Activated T-cell treated with anti-CD3 and anti-CD28 coated beads, Interleukin-2, amount 50 U/mL, for 72 hours (primary cell): Measurements from ENCODE around the gene TMCO5A. TPM values are rescaled to one million over a fixed set of nuclear protein-coding genes. Genes with fewer than 3 reads are reported as not detected.
A peak's percentile ranks its signal among the peaks of the same experiment; 100 is the strongest.

ENCODE experiments used
- ATAC-seq, 2 donors: fragments of 150-1000 bp; cut with Tn5 transposase; replicated peaks in 1 of 2; 2 replicates each; pipeline ENCODE4 v1.10.0; 2021; ENCODE audit warnings: moderate library complexity in 2 of 2, mild to moderate bottlenecking in 1 of 2
- DNase-seq, 2 donors: peaks; one replicate each; pipeline ENCODE4 v3.0.0; 2021 to 2022; ENCODE audit warnings: mixed read lengths in 1 of 2
- H3K27ac Mint-ChIP-seq: one replicate; pipeline ENCODE4 v1.8.0; 2022; ENCODE audit warnings: mild to moderate bottlenecking, moderate library complexity, mixed read lengths
- H3K27me3 Mint-ChIP-seq: one replicate; pipeline ENCODE4 v1.8.0; 2022; ENCODE audit warnings: low read depth, mixed read lengths
- H3K36me3 Mint-ChIP-seq, 2 donors: one replicate each; pipeline ENCODE4 v1.8.0; 2022; ENCODE audit warnings: mixed read lengths in 2 of 2, mild to moderate bottlenecking in 1 of 2; ENCODE audit not compliant: insufficient read depth in 2 of 2
- H3K4me1 Mint-ChIP-seq: one replicate; pipeline ENCODE4 v1.8.0; 2022; ENCODE audit warnings: low read depth, mixed read lengths
- H3K4me3 Mint-ChIP-seq, 2 donors: one replicate each; pipeline ENCODE4 v1.8.0; 2022; ENCODE audit warnings: mild to moderate bottlenecking in 2 of 2, mixed read lengths in 2 of 2, moderate library complexity in 2 of 2
- H3K9me3 Mint-ChIP-seq, 2 donors: one replicate each; pipeline ENCODE4 v1.8.0; 2022; ENCODE audit warnings: mixed read lengths in 2 of 2
- total RNA-seq, 2 donors: library from RNA; stranded (reverse); gene quantifications; one replicate each; pipeline ENCODE4 v1.2.3, GENCODE V29; 2022

The TMCO5A gene
- total RNA-seq = not detected

DNA sequence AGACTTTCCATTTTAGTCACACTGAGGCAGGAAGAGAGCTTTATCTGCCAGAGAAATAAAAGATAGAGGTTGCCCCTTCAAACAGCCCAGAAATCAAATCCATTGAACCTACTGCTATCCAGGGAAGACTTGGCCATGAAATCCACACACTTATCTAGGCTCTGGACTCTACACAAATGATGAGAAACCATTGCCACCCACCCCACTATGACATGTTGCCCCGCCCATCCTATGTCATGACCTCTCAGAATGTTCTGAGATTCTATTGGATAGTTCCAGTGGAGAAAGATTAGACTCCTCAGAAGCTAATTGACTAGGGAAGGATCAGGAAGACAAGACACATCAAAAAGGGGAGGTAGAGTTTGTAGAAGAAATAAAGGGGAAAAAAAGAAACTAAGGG is at the start of gene TMCO5A:
TMCO5A (plus strand) TSS at position 301 of the 400 bp plus-strand sequence. CDS start 1,684 bp downstream, outside the sequence.
- peaks cover 11% of the 10 kb centered on the region for H3K27me3 Mint-ChIP-seq
- H3K27ac Mint-ChIP-seq = no peak within 1 kb of the TSS
- peaks cover 0 to 5% of the 10 kb centered on the region in 2 donors for H3K9me3 Mint-ChIP-seq
- H3K4me1 Mint-ChIP-seq = no peaks in the 10 kb centered on the region
- H3K4me3 Mint-ChIP-seq = no peak within 1 kb of the TSS
- no peak for ATAC-seq
- no peaks in the 10 kb centered on the region for H3K36me3 Mint-ChIP-seq
- DNase-seq = no peak

DNA sequence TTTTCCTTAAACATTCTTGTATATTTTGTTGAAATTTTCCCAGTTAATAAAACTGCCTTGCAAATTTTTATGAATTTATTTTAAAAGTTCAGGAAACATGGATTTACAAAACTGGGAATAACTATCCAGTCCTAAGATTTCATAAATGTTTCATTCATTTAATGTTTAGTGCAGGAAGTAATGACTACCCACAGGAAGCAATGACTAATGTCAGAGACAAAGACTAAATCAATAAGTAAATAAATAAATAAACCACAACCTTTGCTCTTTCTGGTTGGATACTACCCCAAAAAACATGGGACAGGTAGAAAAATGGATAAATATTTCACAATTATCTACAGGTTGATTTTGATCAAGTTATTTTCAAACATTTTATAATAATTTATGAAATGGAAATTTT is 48.8 kb upstream of the TMCO5A start:
- H3K4me3 Mint-ChIP-seq = no peak overlapping the region
- DNase-seq (no peak), ATAC-seq (no peak)
- no peak overlapping the region for H3K27ac Mint-ChIP-seq
- H3K9me3 Mint-ChIP-seq = no peaks in the 10 kb centered on the region
- no peaks in the 10 kb centered on the region for H3K4me1 Mint-ChIP-seq
- H3K36me3 Mint-ChIP-seq = no peaks in the 10 kb centered on the region
- peaks cover 24% of the 10 kb centered on the region for H3K27me3 Mint-ChIP-seq

DNA sequence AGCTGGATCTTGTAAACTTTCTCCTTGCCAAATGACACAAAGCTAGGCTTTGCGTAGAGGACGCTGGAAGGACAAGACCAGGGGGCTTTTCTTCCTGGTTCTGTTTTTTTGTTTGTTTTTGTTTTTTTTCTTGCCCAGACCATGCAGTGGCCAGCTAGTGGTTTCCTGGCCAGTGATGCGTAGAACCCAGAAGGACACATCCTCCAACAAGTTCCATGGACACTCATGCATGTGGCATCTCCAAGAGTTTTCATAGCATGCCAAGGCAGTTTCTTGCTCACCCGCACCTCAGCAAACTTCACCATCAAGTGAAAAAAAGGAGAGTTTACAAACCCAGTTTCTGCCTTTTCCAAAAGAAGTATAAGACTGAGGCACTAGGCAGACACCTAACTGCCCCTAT is 46.1 kb upstream of the TMCO5A start:
- Mint-ChIP-seq H3K4me3 (no peak overlapping the region), H3K4me1 (no peaks in the 10 kb centered on the region), H3K9me3 (no peaks in the 10 kb centered on the region), H3K27me3 (peaks cover 22% of the 10 kb centered on the region), H3K36me3 (no peaks in the 10 kb centered on the region), H3K27ac (no peak overlapping the region)
- no peak for ATAC-seq
- no peak for DNase-seq

DNA sequence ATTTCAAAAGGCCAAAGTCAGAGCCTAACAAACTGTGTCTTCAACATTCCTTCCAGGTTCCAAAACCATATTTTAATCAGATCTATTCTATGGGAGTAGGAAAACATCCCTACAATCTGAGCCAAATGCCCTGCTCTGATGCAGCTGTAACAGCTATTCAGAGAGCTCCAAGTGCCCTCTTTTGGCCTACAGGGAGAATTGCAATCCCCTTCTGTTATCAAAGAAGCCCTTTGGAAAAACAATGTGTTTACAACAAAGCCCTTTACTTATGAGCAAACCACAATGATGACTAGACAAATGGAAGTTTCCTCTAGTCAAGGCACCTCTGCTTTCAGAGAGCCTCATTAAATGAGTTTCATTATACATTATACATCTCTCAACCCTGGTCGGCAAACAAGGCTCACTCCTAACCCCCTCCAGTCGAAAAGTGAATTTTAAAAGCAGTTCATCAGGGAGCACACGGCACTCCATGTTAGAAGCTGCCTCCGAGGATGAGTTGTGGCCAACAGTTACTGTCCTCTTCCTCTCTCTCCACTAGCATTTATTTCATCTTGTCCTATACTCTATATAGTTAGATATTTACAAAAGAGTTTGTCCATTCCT is 42.6 kb upstream of the TMCO5A start:
- no peaks in the 10 kb centered on the region for H3K36me3 Mint-ChIP-seq
- peak; percentile 42 to 44 for ATAC-seq

DNA sequence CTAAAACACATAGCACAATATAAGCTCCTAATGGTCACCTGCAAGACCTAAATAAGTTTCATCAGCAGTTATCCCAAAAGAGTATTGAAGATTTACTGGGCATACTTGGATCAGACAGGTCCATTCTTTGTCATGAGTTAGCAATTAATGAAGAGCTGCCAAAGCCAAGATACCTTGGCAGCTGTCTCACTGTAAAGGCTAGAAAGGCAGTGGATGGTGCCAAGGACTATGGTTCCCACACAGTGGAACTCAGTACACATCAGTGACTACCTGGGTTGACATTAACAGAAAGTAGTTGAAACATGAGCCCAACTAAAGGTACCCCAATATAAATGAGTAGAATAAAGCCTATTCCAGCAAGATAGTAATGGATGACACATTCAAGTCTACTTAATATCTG is 41.1 kb upstream of the TMCO5A start:
- Mint-ChIP-seq H3K27ac (no peak overlapping the region), H3K36me3 (no peaks in the 10 kb centered on the region), H3K9me3 (no peaks in the 10 kb centered on the region), H3K27me3 (peaks cover 6% of the 10 kb centered on the region), H3K4me3 (no peak overlapping the region), H3K4me1 (no peaks in the 10 kb centered on the region)
- ATAC-seq (no peak), DNase-seq (no peak)

More for the DNA sequence above, 42.6 kb upstream of the TMCO5A start:
- Mint-ChIP-seq H3K4me1 (no peaks in the 10 kb centered on the region), H3K27me3 (peaks cover 6% of the 10 kb centered on the region), H3K9me3 (no peaks in the 10 kb centered on the region), H3K27ac (no peak overlapping the region), H3K4me3 (no peak overlapping the region)
- no peak for DNase-seq

DNA sequence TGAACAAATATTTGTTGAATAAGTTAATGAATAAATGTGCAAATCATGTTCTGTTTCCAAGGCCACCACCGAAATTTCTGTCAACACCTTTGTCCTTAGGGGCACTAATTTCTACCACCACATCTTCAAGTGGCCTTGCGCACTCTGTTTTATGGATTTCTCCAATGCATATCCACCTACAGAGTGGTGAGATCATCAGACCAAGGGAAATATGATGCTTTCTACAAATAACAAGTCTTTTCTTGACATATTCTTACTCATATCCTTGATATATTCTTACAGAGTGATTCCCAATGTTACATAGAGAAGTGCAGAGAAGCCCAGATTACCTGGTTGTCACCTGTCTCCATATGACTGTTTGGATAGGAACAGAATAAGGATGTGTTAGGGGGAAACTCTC is 36.1 kb upstream of the TMCO5A start:
- ATAC-seq (no peak), DNase-seq (no peak)
- Mint-ChIP-seq H3K27ac (no peak overlapping the region), H3K4me3 (no peak overlapping the region), H3K27me3 (no peaks in the 10 kb centered on the region), H3K36me3 (no peaks in the 10 kb centered on the region), H3K4me1 (no peaks in the 10 kb centered on the region), H3K9me3 (no peaks in the 10 kb centered on the region)

DNA sequence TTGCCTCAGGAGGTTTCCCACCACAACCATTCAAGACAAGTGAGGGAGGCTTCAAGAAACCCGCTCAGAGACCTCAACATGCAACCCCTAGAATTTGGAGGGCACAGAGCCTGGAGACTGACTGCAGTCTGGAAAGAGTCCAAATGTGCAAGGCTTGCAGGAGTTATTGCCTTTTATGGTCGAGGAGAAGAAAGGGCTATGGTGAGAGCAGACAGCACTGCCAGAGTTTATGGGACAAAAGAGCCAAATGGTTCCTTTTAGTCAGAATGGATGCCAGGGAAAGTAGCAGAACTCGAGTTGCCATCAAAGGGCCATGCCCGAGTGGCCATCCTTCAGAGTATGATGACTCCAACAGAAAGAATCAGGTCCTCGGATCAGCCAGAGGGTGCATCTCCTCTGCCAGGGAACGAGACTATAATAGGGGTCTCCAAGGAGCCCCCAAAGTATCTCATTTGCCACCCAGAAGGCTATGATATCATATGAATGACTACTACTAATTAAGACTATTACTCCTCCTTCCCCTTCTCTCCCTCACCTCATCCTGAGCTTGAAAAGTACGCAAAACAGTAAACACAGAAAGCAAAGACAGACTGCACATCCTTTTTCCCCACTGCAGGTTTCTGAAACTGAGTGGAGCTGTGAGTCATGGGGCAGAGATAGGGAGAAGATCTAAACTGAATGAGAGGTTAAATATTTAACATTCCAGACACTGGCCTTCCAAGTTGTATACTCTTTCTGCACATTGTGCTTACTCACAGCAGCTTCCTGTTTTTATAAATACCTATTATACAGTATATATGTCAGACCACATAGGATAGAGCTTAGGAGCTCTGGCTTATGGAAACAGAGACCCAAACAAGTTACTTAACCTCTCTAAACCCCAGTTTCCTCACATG is 33.9 kb upstream of the TMCO5A start:
- H3K4me3 Mint-ChIP-seq = no peak overlapping the region
- no peaks in the 10 kb centered on the region for H3K27me3 Mint-ChIP-seq
- H3K36me3 Mint-ChIP-seq = no peaks in the 10 kb centered on the region
- no peaks in the 10 kb centered on the region for H3K4me1 Mint-ChIP-seq
- H3K9me3 Mint-ChIP-seq = no peaks in the 10 kb centered on the region
- H3K27ac Mint-ChIP-seq = no peak overlapping the region
- ATAC-seq (no peak), DNase-seq (no peak)

DNA sequence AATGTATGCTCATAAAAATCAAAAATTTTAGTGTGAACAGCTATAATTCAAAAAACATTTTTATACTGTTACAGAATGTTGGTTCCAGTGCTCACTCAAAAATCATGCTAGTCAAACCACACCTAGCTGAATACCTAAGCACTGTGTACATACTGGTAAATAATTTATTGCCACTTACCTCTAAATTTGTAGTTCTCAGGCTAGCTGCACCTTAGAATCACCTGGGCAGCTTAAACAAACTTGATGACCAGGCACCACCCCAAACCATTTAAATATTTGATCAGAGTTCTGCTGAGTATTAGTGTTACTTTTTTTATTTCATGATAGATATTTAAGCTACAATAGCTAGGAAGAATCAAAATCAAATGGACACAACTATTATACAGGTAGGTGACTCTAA is 32.3 kb upstream of the TMCO5A start:
- Mint-ChIP-seq H3K4me1 (peaks cover 3% of the 10 kb centered on the region), H3K27me3 (no peaks in the 10 kb centered on the region), H3K36me3 (no peaks in the 10 kb centered on the region), H3K27ac (no peak overlapping the region), H3K4me3 (no peak overlapping the region), H3K9me3 (no peaks in the 10 kb centered on the region)
- ATAC-seq (no peak), DNase-seq (no peak)

DNA sequence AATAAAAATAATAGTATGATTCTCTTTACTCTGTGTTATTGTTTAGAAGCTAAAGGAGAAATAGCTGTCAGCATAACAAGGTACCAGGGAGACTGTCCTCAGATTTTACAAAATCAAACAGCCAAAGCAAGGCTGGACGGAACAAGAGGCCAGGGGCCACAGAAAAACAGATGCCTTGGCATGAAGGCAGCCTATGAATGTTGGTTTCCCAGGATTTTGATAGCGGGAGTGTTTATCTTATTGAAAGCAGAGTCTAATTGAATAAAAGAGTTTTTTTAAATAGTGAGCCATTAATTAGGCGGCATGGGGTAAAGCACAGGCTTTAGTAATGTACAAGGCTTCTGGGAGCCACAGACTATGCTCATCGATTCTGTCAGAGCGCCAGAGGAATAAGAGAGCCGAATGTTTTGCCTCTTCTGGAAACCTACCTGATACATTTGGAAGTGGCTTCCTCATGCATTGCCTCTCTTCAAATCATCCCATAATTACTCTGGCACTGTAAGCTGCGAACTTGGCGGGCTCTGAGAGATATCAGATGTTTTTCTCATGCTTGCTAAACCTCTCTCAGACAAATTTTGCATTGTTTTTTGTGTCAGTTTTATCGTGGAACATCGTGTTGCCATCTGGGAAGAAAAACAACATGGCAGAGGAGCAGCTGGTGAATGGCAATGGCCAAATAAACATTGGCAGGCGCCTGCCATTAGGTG is 30.4 kb upstream of the TMCO5A start:
- H3K27ac Mint-ChIP-seq = no peak overlapping the region
- peaks cover 4% of the 10 kb centered on the region for H3K4me1 Mint-ChIP-seq
- H3K4me3 Mint-ChIP-seq = no peak overlapping the region
- DNase-seq = no peak
- H3K9me3 Mint-ChIP-seq = no peaks in the 10 kb centered on the region
- ATAC-seq = no peak
- H3K36me3 Mint-ChIP-seq = no peaks in the 10 kb centered on the region
- H3K27me3 Mint-ChIP-seq = no peaks in the 10 kb centered on the region

DNA sequence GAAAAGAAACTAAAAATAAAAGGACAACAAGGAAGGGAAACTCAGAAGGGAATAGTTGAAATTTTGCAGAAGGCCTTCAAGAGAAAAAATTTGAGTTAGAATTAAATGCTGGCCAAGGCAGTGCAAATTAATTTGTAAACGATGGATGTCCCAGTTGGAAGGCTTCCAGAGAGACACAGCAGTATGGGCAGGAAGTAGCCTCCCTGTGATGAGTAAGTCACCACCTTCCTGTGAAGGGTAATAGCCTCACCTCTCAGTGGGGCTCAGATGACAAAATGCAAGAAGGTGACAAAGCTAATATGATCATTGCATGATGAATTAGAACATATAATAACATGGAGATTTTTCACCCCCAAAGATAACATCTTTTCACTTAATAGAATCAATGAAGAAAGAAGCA is 27.3 kb upstream of the TMCO5A start:
- Mint-ChIP-seq H3K36me3 (no peaks in the 10 kb centered on the region), H3K4me3 (no peak overlapping the region), H3K9me3 (no peaks in the 10 kb centered on the region), H3K27ac (no peak overlapping the region), H3K27me3 (no peaks in the 10 kb centered on the region), H3K4me1 (peaks cover 4% of the 10 kb centered on the region)
- no peak for DNase-seq
- no peak for ATAC-seq

DNA sequence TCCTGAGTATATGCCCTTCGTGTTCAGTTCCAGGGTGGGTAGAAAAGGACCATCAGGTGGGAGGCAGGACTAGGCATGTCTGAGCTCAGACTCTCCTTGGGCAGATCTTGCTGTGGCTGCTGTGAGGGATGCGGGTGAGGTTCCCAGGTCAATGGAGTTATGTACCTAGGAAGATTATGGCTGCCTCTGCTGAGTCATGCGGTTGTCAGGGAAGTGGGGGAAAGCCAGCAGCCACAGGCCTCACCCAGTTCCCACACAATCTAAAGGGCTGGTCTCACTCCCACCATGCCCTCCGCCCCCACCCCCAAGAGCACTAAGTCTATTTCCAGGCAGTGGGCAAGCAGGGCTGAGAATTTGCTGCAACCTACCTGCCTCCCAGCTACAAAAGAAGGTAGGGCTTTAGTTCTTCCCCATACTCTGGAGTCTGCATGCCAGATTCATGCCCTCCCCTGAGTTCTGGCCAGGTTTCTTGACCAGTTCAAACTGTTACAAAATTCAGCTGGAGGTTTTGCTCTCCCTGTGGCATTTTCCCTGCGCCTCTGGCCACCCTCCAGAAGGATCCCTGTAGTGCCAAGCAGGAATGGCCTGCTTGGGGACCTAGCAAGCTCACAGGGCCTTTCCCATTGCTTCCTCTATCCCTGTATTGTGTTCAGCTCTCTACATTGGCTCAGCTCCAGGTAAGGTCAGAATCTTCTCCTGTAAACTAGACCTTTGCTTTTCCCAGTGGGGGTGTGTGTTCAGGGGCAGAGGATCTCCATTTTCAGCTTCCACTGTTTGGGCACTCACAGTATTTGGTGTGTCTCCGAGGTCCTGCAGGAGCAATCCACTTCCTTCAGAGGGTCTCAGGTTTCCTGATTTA is 12.7 kb upstream of the TMCO5A start:
- H3K27me3 Mint-ChIP-seq = no peaks in the 10 kb centered on the region
- DNase-seq = no peak
- H3K4me3 Mint-ChIP-seq = no peak overlapping the region
- peaks cover 0 to 2% of the 10 kb centered on the region in 2 donors for H3K36me3 Mint-ChIP-seq
- no peak overlapping the region for H3K27ac Mint-ChIP-seq
- H3K9me3 Mint-ChIP-seq = peaks cover 0 to 3% of the 10 kb centered on the region in 2 donors
- no peak for ATAC-seq
- H3K4me1 Mint-ChIP-seq = no peaks in the 10 kb centered on the region

DNA sequence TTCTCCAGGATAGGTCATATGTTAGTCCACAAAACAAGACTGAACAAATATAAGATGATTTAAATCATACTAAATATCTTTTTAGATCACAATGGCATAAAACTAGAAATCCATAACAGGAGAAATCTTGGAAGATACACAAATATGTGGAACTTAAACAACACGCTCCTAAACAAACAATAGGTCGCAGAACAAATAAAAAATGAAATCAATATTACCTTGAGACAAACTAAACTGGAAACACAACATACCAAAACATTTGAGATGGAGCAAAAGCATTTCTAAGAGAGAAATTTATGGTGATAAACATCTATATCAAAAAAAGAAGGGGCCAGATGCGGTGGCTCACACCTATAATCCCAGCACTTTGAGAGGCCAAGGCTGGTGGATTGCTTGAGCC is 8.3 kb upstream of the TMCO5A start:
- H3K36me3 Mint-ChIP-seq = peaks cover 0 to 2% of the 10 kb centered on the region in 2 donors
- no peaks in the 10 kb centered on the region for H3K4me1 Mint-ChIP-seq
- no peak for ATAC-seq
- no peak overlapping the region for H3K27ac Mint-ChIP-seq
- H3K4me3 Mint-ChIP-seq = no peak overlapping the region
- no peaks in the 10 kb centered on the region for H3K27me3 Mint-ChIP-seq
- no peak for DNase-seq
- H3K9me3 Mint-ChIP-seq = peaks cover 1 to 3% of the 10 kb centered on the region in 2 donors
